ENCODE results near the gene TMEM129.
"Not testable (repeated sequence)": the region's sequence is repeated elsewhere in the genome, so short reads cannot be mapped to it uniquely, and the experiment has no call there.

TMEM129 gene

DNA sequence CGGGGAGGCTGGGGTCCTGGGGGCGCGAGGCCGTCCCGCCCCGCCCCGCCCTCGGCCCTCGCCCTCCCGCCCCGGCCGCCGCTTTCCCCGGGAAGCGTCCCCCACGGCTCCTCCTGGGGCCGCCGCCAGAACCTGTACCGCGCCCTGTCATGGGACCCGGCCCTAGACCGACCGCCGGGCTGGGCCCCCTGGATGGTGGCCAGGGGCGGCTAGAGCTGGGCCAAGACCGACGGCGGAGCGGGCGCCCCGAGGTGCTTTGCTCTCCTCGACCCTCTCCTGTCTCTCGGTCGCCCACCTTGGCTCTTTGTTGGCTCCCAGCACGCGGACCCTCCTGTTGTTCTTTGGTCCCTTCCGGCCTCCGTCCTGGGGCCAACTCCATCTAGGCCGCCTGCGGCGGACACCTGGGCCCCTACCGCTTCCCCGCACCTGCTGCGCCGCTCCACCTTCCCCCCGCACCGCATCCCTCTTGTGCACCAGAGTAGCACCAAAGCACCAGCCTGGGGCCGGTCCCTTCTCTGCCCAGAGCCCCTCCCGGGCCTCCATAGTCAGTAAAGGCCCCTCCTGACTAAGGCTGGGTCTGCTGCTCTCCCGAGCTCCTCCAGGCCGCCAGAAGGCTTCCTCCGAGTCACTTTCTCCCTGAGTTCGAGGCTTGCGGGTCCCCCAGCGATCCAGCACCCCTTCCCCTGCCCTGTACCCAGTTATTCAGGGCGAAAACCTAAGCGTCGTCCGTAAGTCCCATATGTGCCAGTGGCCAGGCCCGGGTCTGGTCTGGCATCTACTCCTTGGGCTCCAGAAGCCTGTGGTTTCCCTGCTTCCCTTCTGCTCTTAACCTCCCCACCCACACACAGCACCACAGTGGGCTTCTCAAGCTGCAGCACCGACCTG is 785 bp upstream of the TMEM129 start:
- no peak for DNase-seq (ENCODE audit: low read depth, low spot score)

DNA sequence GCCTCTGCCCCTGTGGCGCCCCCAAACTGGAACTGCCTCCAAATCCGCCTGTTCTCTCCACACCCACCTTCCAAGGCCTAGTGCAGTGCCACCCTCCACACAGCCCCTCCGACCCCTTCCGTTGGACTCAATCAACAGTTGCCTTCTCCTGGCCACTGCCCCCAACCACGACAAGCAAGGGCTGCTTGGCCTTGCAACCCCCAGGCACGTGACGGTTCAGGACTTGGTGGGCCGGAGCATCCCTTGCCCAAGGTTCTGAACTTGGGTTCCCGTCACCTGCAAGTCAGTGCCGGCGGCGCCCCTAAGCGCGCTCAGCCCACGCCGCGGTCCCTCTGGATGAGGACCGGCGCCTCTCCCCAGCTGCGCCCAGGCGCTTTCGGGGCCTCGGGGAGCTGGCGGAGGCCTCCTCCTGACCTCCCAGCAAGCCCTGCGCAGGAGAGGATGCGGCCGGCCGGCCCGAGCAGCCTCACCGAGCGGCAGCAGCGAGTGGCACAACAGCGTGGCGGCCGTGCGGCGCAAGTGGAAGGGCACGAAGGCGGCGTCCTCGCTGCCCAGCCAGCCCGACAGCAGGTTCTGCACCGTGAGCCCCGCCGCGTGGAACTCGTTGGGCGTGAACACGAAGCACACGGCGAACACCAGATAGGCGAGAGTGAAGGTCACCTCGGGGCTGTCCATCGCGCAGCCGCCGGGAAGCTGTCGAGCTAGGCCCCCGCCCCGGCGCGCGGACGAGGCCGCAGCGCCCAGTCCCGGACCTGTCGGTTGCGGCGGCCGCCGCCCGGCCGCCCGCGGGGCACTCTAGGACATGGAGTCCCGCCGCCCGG is 750 bp downstream of the TMEM129 start:
- no peak for DNase-seq (ENCODE audit: low read depth, low spot score)

DNA sequence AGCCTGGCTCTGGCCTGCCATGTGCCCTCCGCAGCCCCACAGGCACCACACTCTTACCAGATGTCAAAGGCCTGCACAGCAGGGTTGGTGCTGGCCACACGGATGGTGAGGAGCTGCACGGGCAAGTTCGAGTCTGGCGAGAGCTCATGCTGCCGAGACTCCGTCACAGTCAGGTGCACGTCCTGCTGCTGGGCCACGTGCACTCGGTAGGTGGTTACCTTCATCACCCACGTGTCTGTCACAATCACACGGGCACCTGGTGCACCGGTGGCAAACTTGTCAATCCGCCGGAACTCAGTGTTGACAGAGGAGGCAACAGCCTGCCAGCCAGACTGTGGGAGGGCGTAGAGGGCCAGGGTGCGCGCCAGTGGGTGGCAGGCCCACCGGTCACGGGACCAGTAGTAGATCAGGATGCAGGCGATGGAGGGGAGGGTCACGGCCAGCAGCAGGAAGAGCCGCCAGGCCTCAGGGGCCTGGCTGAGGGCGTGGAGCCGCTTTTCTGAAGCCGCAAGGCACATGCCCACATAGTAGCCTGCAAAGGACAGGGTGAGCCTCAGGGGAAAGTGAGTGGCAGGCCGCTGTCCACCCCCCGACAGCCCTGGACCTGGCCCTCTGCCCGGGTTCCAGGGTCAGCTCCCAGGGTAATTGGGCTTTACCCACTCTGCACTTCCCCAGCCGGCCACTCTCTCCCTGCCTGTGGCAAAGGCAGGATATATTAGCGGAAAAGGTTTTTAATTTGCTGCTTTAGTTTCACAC is 2.9 kb downstream of the TMEM129 start:
- no peak for DNase-seq (ENCODE audit: low read depth, low spot score)

DNA sequence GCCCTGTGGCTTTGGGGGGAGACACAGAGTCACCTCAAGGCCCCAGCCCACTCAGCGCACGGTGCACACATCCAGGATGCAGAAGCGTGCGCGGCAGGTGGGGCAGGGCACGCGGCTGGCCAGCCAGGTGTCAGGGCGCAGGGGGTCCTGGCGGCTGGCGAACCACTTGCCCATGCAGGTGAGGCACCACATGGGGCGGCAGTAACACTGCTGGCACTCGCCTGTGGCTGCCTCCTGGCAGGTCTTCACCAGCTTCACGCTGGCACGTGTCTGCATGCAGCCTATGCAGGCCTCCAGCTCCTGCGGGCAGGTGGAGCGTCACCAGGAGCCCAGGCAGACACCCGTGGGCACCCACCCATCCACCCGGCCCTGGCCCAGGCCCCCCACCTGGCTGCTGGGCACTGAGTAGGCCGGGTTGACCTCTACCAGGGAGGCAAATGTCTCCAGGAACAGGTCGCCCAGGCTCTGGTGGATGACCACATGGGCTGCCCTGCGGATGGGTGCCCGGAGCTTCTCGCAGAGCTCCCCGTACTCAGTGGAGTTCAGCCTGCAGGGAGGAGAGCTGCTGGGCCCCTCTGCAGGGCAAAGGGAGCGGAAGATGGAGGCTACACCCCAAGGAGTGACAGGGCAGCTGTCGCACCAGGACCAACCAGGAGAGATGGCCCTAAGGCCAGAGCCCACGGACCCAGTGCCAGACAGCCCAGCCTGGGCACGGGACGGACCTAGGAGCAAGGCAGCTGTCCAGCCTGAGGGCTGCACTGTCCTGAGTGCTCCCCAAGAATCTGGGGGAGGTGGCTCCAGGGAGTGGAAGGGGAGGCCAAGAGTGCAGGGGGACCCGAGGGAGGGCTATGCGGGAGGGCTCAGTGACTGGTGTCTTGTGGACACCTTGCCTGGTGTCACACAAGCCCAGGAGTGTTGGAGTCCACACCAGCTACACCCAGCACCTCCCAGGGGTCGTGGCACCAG is 3.7 kb downstream of the TMEM129 start:
- DNase-seq (ENCODE audit: low read depth, low spot score): no peak

DNA sequence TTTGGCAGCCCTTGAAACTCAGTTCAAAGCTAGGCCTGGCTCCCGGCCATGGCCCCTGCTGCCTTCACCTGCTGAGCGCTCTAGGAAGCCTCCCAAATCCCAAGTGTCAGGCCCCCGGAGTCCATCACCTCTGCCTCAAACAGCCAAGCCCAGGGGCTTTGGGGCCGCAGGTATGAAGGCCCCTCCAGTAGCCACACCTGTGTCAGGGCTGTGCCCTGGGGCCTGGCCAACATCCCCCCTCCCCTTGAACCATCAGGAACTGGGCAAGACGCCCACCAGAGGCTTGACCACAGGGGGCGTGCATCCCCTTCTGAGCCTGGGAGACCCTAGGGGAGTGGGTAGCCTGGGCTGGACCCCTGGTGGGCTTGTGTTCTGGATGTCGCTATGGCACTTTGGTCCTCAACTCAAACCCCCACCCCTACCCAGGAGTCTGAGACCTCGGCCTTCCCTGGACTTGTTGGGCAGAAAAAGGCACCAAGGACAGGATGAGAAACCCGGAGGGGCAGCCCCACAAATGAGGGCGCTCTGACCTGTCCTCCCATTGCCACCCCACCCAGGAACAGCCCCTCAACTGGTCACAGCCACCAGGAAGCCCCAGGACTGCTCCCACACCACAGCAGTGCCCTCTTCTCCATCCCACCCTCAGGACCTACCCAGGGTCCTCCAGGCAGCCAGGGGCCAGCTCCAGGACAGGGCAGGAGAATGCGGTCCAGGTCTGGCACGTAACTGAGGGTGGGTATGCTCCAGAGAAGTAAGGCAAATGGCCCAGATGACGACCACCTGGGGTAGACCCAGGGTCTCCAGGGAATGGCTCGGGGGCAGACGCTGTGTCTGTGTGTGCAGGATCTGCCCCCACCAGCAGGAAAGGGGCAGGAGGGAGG is 4.8 kb downstream of the TMEM129 start:
- DNase-seq (ENCODE audit: low read depth, low spot score): no peak

DNA sequence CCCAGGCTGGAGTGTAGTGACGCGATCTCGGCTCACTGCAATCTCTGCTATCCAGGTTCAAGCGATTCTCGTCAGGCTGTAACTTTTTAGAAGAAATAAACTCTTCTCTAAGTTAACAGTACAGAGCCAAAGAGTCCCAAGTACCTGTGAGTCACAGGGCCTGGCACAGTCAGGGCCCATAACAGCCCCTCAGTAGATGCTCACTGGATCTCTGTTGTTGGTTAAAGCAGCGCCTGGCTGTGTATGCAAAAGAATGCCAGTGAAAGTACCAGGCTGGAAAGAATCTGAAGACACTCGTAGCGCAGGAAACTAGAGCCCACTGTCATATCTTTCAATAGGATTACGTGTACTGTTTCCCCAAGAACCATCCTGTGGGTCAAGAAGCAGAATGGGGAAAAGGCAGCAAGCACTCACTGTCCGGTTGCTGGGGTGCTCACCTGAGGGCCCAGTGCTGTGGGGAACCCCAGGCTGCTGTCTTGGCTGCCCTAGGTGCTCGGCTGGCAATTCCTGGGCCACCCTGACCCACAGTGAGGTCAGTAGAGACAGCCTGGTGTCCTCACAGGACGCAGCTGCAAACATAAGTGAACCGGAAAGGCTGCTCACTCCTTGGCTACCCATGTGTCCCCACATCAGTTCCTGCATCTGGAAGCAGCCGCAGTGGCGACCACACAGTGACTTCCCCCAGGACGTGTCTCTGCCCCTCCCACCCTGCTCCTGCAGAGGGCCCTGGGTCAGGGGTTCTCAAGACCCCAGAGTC is 5.9 kb downstream of the TMEM129 start:
- no peak for DNase-seq (ENCODE audit: low read depth, low spot score)

DNA sequence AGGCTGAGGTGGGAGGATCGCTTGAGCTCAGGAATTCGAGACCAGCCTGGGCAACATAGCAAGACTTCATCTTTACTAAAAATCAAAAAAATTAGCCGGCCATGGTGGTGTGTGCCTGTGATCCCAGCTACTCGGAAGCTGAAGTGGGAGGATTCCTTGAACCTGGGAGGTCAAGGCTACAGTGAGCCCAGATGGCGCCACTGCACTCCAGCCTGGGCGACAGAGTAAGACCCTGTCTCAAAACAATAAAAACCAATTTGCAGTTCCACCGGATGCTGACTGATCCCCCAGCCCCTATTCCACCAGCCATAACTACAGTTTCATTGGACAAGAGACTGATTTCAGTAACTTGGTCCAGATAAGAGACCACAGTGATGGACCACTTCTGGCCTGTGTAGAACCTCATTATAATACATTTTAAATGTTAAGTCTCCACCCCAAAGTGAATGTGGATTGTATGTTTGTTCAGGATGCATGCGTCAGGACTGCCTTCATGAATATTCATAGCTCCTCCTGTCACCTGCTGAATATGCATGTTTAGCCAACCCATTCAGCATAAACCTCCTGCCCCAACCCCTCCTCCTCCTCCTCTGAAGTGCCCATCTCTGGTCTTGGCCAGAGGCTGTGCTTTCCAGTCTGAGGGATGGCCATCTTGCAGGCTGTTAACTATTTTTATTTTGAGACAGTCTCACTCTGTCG is 6.7 kb downstream of the TMEM129 start:
- DNase-seq (ENCODE audit: low read depth, low spot score): no peak

DNA sequence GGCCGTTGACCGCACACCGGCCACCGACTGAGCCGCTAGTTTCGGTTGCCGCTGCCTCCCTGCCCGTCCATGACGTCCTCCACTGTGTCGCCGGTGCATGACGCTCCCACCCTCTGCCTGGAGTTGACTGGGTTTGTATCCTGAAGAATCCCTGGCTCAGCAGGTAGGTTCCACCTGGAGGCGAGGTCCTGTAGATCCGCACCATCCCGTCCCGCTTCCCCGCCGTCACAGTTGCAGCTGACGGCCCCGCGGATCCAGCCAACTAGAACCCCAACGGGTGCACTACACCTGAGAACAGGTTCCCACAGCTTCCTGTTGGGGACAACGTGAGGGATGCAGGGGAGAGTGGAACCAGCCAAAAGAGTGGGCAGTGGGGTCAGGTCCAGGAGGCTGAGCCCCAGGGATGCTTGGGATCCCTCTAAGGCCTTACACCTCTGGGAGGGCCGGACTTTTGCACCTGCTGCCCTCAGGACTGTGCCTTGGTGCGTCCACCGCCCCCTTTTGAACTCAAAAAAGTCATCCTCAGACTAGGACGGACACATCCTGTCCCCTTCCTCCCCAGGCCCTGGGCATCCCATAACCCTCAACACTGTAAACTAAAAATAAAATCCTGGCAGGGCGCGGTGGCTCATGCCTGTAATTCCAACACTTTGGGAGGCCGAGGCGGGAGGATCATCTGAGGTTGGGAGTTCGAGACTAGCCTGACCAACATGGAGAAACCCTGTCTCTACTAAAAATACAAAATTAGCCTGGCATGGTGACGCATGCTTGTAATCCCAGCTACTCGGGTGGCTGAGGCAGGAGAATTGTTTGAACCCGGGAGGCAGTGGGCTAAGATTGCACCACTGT is 7.9 kb downstream of the TMEM129 start:
- no peak for DNase-seq (ENCODE audit: low read depth, low spot score)

DNA sequence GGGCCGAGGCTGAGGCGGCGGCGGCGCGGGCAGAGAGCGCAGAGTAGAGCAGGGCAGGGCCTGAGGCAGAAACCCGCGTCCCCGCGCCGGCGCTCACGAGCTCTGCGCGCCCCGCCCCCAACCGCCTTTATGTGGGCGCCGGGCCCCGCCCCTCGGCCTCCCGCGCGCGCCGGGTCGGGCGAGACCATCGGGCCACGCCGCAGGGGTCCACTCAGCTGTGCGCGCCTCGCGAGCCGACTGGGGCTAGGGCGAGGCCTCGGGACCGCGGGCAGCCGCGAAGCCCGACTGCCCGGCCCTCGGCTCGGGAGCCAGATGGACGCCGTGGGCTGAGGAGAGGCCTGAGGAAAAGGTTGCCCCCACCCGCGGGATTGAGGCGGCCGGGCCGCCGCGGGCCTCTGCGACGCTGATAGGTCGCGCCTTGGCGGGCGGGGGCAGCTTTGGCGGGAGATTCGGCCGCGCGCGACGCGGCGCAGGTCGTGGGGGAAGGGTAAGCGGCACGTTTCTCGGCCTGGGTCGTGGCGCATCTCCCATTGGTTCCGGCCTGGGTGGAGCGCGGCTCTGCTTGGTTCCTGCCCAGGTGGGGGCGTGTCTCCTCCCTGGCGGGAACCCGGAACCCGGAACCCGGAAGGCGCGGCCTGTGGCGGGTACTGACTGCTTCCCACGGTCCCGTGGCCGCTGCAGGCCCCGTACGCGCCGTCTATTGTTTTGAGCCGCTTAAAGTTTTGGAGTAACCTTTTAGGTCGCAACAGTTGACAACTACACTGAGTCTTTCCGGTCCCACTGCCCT is 8.7 kb downstream of the TMEM129 start, which contains the start of gene SLBP:
SLBP (minus strand) TSS at position 104 of the 787 bp plus-strand sequence. CDS start 131 bp downstream, outside the sequence.
- peak; percentile 96 for DNase-seq (ENCODE audit: low read depth, low spot score)

DNA sequence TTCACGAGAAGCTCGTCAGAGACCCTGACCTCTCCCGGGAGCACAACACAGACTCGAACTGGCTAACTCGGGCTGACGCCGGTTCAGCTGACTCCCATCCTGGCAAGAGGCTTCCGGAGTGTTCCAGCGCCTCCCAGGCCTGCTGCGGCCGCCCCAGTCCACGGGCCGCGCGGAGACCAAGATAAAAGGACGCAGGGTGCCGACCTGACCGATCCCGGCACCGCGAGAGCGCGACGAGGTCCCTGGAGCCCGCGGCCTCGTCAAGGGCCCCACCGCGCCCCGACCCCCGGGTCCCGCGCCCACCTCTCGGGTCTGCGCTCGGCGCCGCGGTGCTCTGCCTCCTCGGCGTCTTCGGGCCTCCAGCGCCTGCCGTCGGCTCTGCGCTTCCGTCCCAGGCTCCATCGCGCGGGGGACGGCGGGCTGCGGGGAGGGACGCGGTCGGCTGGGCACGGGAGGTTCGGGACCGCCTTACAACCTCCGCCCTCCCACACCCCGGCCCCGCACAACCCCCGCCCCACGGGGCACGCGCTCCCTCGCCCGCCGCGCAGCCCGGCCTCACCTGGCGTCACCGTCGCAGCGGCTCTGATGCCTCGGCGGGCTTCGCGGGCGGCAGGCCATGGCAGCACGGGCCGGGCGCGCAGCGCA is 9.4 kb downstream of the TMEM129 start:
- peak; percentile 36 for DNase-seq (ENCODE audit: low read depth, low spot score)

DNA sequence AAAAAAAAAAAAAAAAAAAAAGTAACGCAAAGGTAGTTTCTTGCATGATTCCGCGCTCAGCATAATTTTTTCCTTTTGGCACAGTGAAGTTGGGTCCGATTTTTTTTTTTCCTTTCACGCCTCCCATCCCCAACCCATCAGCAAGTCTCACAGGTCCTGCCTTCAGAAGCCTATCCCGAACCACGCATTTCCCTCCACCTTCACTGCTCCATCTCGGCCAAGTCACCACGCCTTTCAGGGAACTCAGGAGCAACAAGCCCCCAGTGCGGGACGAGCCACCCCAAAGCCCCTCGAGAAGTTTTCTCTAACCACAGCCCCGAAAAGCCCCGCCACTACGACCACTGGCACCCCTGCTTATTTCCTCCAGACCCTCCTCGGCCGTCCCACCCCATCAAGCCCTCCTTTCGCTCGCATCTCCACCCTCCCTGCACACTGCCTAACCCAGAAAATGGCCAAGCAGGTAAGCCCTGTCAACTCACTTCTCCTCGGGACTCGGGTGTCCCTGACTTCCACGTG is 10.0 kb downstream of the TMEM129 start:
- no peak for DNase-seq (ENCODE audit: low read depth, low spot score)

DNA sequence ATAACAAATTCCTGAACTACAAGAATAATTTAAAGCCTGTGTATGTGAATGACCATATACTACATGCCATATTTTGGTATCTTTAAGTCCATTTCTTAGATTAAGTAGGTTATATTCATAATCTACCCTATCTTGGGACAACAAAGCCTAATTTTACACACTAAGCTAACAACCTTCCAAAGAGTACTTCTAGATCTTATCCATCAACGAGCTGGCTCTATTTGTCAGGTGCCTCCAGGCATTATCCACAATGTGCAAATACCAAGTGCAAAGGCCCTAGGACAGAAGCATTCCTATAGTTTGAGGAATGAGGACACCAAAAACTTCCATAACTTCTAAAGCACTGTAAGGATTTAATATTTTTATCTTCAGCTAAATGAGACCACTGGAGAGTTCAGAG is 12.5 kb downstream of the TMEM129 start:
- no peak for DNase-seq (ENCODE audit: low read depth, low spot score)

DNA sequence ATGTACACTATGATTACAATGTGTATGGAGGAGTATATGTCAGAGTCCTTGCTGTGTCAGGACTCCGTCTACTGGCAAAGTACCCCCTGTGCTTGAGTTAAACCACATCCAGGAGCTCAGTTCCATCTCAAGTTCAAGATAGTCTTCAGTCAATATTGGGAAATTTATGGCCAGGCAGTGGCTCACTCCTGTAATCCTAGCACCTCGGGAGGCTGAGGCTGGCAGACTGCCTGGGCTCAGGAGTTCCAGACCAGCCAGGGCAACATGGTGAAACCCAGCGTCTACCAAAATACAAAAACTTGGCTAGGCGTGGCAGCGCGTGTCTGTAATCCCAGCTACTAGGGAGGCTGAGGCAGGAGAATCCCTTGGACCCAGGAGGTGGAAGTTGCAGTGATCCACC is 14.8 kb downstream of the TMEM129 start:
- no peak for DNase-seq (ENCODE audit: low read depth, low spot score)

DNA sequence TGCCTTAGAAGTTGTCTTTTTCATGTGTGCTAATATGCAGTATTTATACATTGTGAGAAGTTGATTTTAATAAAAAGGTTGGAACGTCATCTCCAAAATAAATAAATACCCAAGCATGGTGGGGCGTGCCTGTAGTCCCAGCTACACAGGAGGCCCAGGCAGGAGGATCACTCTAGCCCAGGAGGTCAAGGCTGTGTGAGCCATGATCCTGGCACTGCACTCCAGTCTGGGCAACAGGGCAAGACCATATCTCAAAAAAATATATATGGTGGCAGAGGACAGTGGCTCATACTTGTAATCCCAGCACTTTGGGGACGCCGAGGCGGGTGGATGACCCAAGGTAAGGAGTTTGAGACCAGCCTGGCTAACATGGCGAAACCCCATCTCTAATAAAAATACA is 15.4 kb downstream of the TMEM129 start:
- no peak for DNase-seq (ENCODE audit: low read depth, low spot score)

DNA sequence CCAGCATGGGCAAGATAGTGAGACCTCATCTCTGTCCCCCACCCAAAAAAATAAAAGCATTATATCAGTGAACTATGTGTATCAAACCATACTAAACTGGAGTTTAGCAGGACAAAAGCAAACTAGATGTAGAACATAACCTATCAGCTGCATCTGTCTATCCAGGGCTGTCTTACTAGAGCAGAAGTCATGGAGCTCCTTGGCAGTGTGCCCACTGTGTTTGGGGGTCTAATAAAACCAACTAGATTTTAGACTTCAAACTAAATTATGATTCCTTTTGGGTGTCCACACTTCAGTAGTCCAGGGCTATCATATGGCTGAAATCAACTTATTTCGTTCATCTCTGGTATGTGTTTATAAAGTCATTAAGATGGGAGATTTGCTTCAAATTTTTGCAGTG is 17.3 kb downstream of the TMEM129 start:
- DNase-seq (ENCODE audit: low read depth, low spot score): no peak

DNA sequence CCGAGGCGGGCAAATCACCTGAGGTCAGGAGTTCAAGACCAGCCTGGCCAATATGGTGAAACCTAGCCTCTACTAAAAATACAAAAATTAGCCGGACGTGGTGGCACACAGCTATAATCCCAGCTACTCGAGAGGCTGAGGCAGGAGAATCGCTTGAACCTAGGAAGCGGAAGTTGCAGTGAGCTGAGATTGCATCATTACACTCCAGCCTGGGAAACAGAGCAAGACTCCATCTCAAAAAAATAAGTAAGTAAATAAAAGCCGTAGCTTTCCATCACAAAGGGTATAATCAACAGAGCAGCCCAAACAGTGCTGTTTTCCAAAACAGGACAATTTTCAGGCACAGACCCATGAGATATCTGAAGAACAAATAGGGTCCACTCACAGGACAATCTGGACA is 19.5 kb downstream of the TMEM129 start:
- DNase-seq (ENCODE audit: low read depth, low spot score): not testable (repeated sequence)

Measured in activated CD4-positive, CD25-positive, alpha-beta regulatory T cell treated with anti-CD3 and anti-CD28 coated beads, Interleukin-2, amount 50 U/mL, for 16 hours (primary cell).